ENCODE data around the gene ITGAV.

ITGAV gene

GRCh38 chr2:186690786-186691185 is 100.9 kb downstream of the ITGAV start:
- Histone ChIP-seq H3K9ac (ENCODE audit: low read depth, low read length) (no peak overlapping the region), H3K9me3 (ENCODE audit: control insufficient read depth, insufficient read depth, low read length) (peaks cover 10% of the 10 kb centered on the region; the same call in 1 of the 2 replicates), H3K36me3 (ENCODE audit: insufficient read depth, low read length) (no peaks in the 10 kb centered on the region), H3K4me1 (ENCODE audit: insufficient read depth, low read length) (no peaks in the 10 kb centered on the region; the same call in 1 of the 2 replicates)

GRCh38 chr2:186691231-186691630 is 101.4 kb downstream of the ITGAV start:
- peaks cover 6% of the 10 kb centered on the region; the same call in 1 of the 2 replicates for H3K9me3 ChIP-seq (ENCODE audit: control insufficient read depth, insufficient read depth, low read length)
- H3K36me3 ChIP-seq (ENCODE audit: insufficient read depth, low read length): no peaks in the 10 kb centered on the region
- H3K9ac ChIP-seq (ENCODE audit: low read depth, low read length): no peak overlapping the region
- no peaks in the 10 kb centered on the region; the same call in 1 of the 2 replicates for H3K4me1 ChIP-seq (ENCODE audit: insufficient read depth, low read length)

DNA sequence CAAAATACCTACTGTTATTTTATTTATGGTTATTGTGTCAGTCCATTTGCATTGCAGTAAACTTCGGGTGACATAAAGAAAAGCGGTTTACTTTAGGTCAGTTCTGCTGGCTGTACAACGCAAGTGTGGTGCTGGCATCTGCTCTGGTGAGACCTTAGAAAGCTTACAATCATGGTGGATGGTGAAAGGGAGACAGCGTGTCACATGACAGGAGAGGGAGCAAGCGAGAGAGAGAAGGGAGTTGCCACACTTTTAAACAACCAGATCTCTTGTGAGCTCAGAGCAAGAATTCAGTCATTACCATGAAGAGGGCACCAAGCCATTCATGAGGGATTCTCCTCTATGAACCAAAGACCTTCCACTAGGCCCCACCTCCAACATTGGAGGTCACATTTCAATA is 102.0 kb downstream of the ITGAV start:
- Histone ChIP-seq H3K4me1 (ENCODE audit: insufficient read depth, low read length) (no peaks in the 10 kb centered on the region; the same call in 1 of the 2 replicates), H3K9me3 (ENCODE audit: control insufficient read depth, insufficient read depth, low read length) (0 out of 2 replicates have a peak, but pooled peaks cover 5% of the 10 kb centered on the region), H3K9ac (ENCODE audit: low read depth, low read length) (no peak overlapping the region), H3K36me3 (ENCODE audit: insufficient read depth, low read length) (no peaks in the 10 kb centered on the region)

DNA sequence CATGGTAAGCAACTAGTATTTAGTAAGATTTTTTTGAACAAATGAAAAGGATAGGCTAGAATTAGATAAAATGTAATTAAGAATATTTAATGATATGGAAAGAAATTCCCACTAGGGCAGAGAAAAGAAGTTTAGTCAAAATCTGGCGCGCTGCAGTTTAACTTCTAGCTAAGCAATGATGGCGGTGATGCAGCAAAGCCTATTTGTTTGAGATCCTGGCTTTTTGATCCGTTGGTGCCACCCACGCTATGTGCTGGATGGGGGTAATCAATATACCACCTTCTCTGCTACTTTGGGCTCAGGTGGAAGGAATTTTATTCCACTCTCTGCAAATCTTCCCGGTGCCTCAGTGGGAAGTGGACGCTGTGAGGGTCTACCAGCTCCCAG is 103.6 kb downstream of the ITGAV start:
- no peaks in the 10 kb centered on the region; the same call in 1 of the 2 replicates for H3K4me1 ChIP-seq (ENCODE audit: insufficient read depth, low read length)
- H3K9ac ChIP-seq (ENCODE audit: low read depth, low read length): peak overlapping the region; percentile 84
- H3K36me3 ChIP-seq (ENCODE audit: insufficient read depth, low read length): no peaks in the 10 kb centered on the region
- no peaks in the 10 kb centered on the region for H3K9me3 ChIP-seq (ENCODE audit: control insufficient read depth, insufficient read depth, low read length)

DNA sequence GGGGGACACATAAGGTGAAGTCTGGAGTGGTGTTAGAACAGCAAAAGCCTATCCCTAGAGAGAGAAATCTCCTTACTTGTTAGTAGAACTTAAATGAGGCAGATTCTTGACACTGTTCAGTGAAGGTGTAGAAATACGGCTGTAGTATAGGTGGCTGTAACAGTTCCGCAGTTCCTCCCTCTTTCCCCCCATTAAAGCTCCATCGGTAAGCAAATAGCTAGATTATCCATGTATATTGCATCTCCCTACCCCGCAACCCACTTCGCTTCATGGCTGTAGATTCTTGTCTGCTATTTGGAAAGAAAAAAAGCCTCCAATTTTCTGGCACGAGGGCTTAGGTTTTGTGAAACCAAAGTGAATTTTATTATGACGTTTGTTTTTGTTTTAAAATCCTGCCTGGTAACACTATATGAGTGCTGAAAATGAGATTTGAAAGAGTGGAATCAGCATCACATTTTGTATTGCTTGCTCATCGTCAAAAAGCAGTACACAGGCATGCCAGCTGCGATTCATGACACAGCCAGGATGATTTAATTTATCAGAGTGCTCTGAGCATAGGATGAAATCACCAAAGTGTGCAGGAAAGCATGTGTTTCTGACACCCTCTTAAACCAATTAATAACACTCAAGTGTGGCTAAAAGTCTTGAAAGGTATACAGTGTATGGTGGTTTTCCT is 105.4 kb downstream of the ITGAV start:
- Histone ChIP-seq H3K36me3 (ENCODE audit: insufficient read depth, low read length) (no peaks in the 10 kb centered on the region), H3K9ac (ENCODE audit: low read depth, low read length) (peak overlapping the region; percentile 84; the same call in 1 of the 2 replicates), H3K9me3 (ENCODE audit: control insufficient read depth, insufficient read depth, low read length) (no peaks in the 10 kb centered on the region), H3K4me1 (ENCODE audit: insufficient read depth, low read length) (no peaks in the 10 kb centered on the region; the same call in 1 of the 2 replicates)

DNA sequence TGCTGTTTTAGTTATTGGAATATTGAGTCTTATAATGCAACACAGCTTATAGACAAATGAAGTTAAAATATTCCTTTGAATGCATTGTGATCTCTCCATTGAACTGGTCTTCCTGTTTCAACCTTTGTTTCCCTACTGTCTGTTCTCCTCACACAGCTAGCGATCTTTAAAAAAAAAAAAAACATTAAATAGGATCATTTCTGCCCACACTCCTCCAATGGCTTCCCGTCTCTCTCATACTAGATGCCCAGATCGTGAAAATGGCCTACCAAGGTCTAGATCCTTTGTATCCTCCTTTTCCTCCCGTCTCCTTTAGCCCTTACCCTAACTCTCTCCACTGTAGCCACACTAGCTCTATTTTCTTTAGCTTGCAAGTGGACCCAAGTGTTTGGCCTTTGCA is 106.4 kb downstream of the ITGAV start:
- H3K36me3 ChIP-seq (ENCODE audit: insufficient read depth, low read length): no peaks in the 10 kb centered on the region
- no peaks in the 10 kb centered on the region for H3K9me3 ChIP-seq (ENCODE audit: control insufficient read depth, insufficient read depth, low read length)
- H3K4me1 ChIP-seq (ENCODE audit: insufficient read depth, low read length): no peaks in the 10 kb centered on the region; the same call in 1 of the 2 replicates
- H3K9ac ChIP-seq (ENCODE audit: low read depth, low read length): no peak overlapping the region

DNA sequence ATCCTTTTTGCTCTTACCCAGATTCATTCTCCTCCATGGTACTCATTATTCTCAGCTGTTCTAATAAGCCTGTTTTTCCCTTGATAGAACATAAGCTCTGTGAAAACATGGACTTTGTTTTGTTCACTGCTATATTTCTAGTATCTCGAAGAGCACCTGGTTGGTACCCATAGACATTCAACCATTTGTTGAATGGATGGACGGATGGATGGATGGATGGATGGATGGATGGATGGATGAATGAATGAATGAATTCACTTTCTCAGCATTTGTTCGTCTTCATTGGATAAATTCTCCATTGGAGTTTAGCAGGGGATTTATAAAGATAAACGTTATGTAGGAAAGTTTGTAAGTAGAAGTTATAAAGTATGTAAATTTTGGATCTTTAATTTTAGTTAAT is 106.9 kb downstream of the ITGAV start:
- Histone ChIP-seq H3K9ac (ENCODE audit: low read depth, low read length) (no peak overlapping the region), H3K4me1 (ENCODE audit: insufficient read depth, low read length) (no peaks in the 10 kb centered on the region; the same call in 1 of the 2 replicates), H3K36me3 (ENCODE audit: insufficient read depth, low read length) (no peaks in the 10 kb centered on the region), H3K9me3 (ENCODE audit: control insufficient read depth, insufficient read depth, low read length) (no peaks in the 10 kb centered on the region)

DNA sequence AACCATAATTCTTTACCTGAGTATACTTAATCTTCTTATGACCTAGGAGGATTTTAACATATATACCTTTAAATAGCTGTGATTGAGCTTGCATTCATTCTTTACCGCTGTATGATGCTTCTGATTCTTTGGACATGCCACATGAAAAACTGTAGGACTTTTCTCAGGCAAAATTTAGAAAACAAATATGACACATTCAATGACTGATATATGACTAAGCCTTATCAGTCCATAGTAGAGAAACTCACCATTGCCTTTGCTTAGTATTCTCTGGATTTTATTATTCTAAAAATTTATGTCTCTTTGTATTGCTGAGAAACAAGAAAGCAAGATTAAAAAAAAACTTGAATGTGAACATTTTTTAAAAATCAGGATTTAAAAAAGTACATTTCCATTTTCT is 107.7 kb downstream of the ITGAV start:
- Histone ChIP-seq H3K4me1 (ENCODE audit: insufficient read depth, low read length) (no peaks in the 10 kb centered on the region; the same call in 1 of the 2 replicates), H3K9ac (ENCODE audit: low read depth, low read length) (no peak overlapping the region), H3K9me3 (ENCODE audit: control insufficient read depth, insufficient read depth, low read length) (no peaks in the 10 kb centered on the region), H3K36me3 (ENCODE audit: insufficient read depth, low read length) (no peaks in the 10 kb centered on the region)

DNA sequence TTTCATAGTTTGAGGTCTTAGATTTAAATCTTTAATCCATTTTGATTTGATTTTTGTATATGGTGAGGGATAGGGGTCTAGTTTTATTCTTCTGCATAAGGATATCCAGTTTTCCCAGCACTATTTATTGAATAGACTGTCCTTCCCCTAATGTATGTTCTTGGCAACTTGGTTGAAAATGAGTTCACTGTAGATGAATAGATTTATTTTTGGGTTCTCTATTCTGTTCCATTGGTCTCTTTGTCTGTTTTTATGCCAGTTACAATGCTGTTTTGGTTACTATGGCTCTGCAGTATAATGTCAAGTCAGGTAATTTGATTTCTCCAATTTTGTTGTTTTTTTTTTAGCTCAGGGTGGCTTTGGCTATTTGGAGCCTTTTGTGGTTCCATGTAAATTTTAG is 109.9 kb downstream of the ITGAV start:
- Histone ChIP-seq H3K9ac (ENCODE audit: low read depth, low read length) (no peak overlapping the region), H3K36me3 (ENCODE audit: insufficient read depth, low read length) (no peaks in the 10 kb centered on the region), H3K4me1 (ENCODE audit: insufficient read depth, low read length) (no peaks in the 10 kb centered on the region; the same call in 1 of the 2 replicates), H3K9me3 (ENCODE audit: control insufficient read depth, insufficient read depth, low read length) (no peaks in the 10 kb centered on the region)

- Histone ChIP-seq H3K9me3 (ENCODE audit: control insufficient read depth, insufficient read depth, low read length) (no peaks in the 10 kb centered on the region), H3K36me3 (ENCODE audit: insufficient read depth, low read length) (no peaks in the 10 kb centered on the region), H3K9ac (ENCODE audit: low read depth, low read length) (no peak overlapping the region), H3K4me1 (ENCODE audit: insufficient read depth, low read length) (no peaks in the 10 kb centered on the region)
Measured at GRCh38 chr2:186702006-186702405, 112.2 kb downstream of the ITGAV start.

DNA sequence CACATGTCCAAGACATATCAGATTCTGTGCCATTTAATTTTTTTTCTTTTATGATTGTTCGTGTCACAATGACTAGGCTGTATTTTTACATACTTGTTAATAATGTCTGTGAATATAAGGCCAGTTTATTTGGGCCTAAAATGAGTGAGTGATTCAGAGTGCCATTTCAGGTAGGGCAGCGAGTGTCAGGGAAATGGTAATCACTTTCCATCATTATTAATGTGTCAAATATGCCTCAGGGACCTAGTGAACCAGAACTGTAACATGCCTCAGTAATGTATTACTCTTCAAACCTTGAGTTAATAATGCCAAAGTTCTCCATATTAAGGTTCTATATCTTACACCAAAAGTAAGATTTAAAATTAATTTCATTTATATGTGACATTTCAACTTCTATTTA is 112.6 kb downstream of the ITGAV start:
- H3K9ac ChIP-seq (ENCODE audit: low read depth, low read length): no peak overlapping the region
- H3K36me3 ChIP-seq (ENCODE audit: insufficient read depth, low read length): no peaks in the 10 kb centered on the region
- H3K4me1 ChIP-seq (ENCODE audit: insufficient read depth, low read length): no peaks in the 10 kb centered on the region
- H3K9me3 ChIP-seq (ENCODE audit: control insufficient read depth, insufficient read depth, low read length): no peaks in the 10 kb centered on the region

GRCh38 chr2:186704897-186705296 is 115.0 kb downstream of the ITGAV start:
- Histone ChIP-seq H3K4me1 (ENCODE audit: insufficient read depth, low read length) (no peaks in the 10 kb centered on the region), H3K36me3 (ENCODE audit: insufficient read depth, low read length) (no peaks in the 10 kb centered on the region), H3K9me3 (ENCODE audit: control insufficient read depth, insufficient read depth, low read length) (no peaks in the 10 kb centered on the region), H3K9ac (ENCODE audit: low read depth, low read length) (no peak overlapping the region)

- Histone ChIP-seq H3K4me1 (ENCODE audit: insufficient read depth, low read length) (no peaks in the 10 kb centered on the region), H3K36me3 (ENCODE audit: insufficient read depth, low read length) (no peaks in the 10 kb centered on the region), H3K9ac (ENCODE audit: low read depth, low read length) (no peak overlapping the region), H3K9me3 (ENCODE audit: control insufficient read depth, insufficient read depth, low read length) (no peaks in the 10 kb centered on the region)
Measured at GRCh38 chr2:186709529-186710450, 119.9 kb downstream of the ITGAV start.

GRCh38 chr2:186713691-186714090 is 123.8 kb downstream of the ITGAV start:
- H3K4me1 ChIP-seq (ENCODE audit: insufficient read depth, low read length): peaks cover 15% of the 10 kb centered on the region
- no peaks in the 10 kb centered on the region for H3K9me3 ChIP-seq (ENCODE audit: control insufficient read depth, insufficient read depth, low read length)
- no peaks in the 10 kb centered on the region for H3K36me3 ChIP-seq (ENCODE audit: insufficient read depth, low read length)
- H3K9ac ChIP-seq (ENCODE audit: low read depth, low read length): no peak overlapping the region

DNA sequence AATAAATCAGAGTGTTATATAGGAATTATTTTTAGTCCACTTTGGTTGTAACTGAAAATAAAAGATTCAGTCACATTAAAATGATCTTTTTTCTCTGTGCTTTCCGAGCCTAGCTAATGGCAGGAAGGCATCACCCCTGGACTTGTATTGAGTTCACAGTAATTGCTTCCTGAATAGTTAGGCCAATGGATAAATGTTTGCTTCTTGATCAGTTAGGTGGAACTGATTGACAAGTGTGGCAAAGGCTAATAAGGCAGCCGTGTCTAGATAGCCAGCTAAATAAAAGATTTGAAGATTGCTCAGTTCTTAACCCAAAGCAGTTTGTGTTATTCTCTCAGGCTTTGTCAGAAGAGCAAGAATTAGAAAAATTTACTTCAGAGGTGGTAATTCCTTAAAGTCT is 124.8 kb downstream of the ITGAV start:
- Histone ChIP-seq H3K4me1 (ENCODE audit: insufficient read depth, low read length) (peaks cover 24% of the 10 kb centered on the region), H3K9me3 (ENCODE audit: control insufficient read depth, insufficient read depth, low read length) (no peaks in the 10 kb centered on the region), H3K36me3 (ENCODE audit: insufficient read depth, low read length) (no peaks in the 10 kb centered on the region), H3K9ac (ENCODE audit: low read depth, low read length) (no peak overlapping the region)
